Trophoblast cell (in vitro differentiated cells and primary cell): ENCODE results near the gene CETP.

Experiments used
- DNase-seq, 2 donors: peaks; one replicate each; pipeline ENCODE4 v3.0.0-alpha.2; 2016
- H2AFZ ChIP-seq: 2 replicates; pipeline ENCODE4 v1.6.1; 2013; ENCODE audit warnings: low read length, moderate library complexity, mild to moderate bottlenecking; ENCODE audit not compliant: insufficient read depth, poor library complexity
- H2AK5ac ChIP-seq: 2 replicates; pipeline ENCODE4 v1.6.1; 2013; ENCODE audit warnings: mild to moderate bottlenecking, low read length
- H2BK120ac ChIP-seq: 2 replicates; pipeline ENCODE4 v1.6.1; 2013; ENCODE audit warnings: low read length, mild to moderate bottlenecking, moderate library complexity; ENCODE audit not compliant: insufficient read depth, poor library complexity
- H2BK12ac ChIP-seq: 2 replicates; pipeline ENCODE4 v1.6.1; 2013; ENCODE audit warnings: mild to moderate bottlenecking, low read length, moderate library complexity
- H2BK5ac ChIP-seq: 2 replicates; pipeline ENCODE4 v1.6.1; 2013; ENCODE audit warnings: low read length, low read depth, moderate library complexity, mild to moderate bottlenecking; ENCODE audit not compliant: poor library complexity
- H3K14ac ChIP-seq: 2 replicates; pipeline ENCODE4 v1.6.1; 2013; ENCODE audit warnings: mild to moderate bottlenecking, low read length
- H3K18ac ChIP-seq: 2 replicates; pipeline ENCODE4 v1.6.1; 2013; ENCODE audit warnings: mild to moderate bottlenecking, low read length
- H3K23ac ChIP-seq: 2 replicates; pipeline ENCODE4 v1.6.1; 2013; ENCODE audit warnings: low read length
- H3K27ac ChIP-seq: 2 replicates; pipeline ENCODE4 v1.5.1; 2013; ENCODE audit warnings: low read depth, mild to moderate bottlenecking, inconsistent platforms, low read length, moderate library complexity
- H3K27me3 ChIP-seq: 2 replicates; pipeline ENCODE4 v1.6.1; 2013; ENCODE audit warnings: inconsistent platforms, mild to moderate bottlenecking, low read length, moderate library complexity; ENCODE audit not compliant: insufficient read depth
- H3K36me3 ChIP-seq, 2 experiments: 1 replicate in 1 of 2; 2 replicates in 1 of 2; pipeline ENCODE4 v1.6.1; 2013; ENCODE audit warnings: low read length in 2 of 2, mild to moderate bottlenecking in 2 of 2, moderate library complexity in 1 of 2; ENCODE audit not compliant: insufficient read depth in 2 of 2, control insufficient read depth in 1 of 2
- H3K4ac ChIP-seq: 2 replicates; pipeline ENCODE4 v1.6.1; 2013; ENCODE audit warnings: low read depth, mild to moderate bottlenecking, low read length, moderate library complexity
- H3K4me1 ChIP-seq, 2 experiments: 1 replicate in 1 of 2; 2 replicates in 1 of 2; pipeline ENCODE4 v1.6.1; 2013; ENCODE audit warnings: low read length in 2 of 2, mild to moderate bottlenecking in 2 of 2, moderate library complexity in 1 of 2; ENCODE audit not compliant: insufficient read depth in 2 of 2, control insufficient read depth in 1 of 2
- H3K4me2 ChIP-seq: 2 replicates; pipeline ENCODE4 v1.6.1; 2013; ENCODE audit warnings: inconsistent platforms, mild to moderate bottlenecking, low read length, moderate library complexity
- H3K4me3 ChIP-seq: 2 replicates; pipeline ENCODE4 v1.5.1; 2013; ENCODE audit warnings: mild to moderate bottlenecking, low read depth, low read length, inconsistent platforms
- H3K79me1 ChIP-seq: one replicate; pipeline ENCODE4 v1.6.1; 2013; ENCODE audit warnings: low read length
- H3K79me2 ChIP-seq: 2 replicates; pipeline ENCODE4 v1.6.1; 2013; ENCODE audit warnings: low read length, mild to moderate bottlenecking; ENCODE audit not compliant: control insufficient read depth, insufficient read depth, poor library complexity
- H3K9ac ChIP-seq: 2 replicates; pipeline ENCODE4 v1.6.1; 2013; ENCODE audit warnings: mild to moderate bottlenecking, low read length
- H3K9me3 ChIP-seq: 2 replicates; pipeline ENCODE4 v1.6.1; 2013; ENCODE audit warnings: low read depth, mild to moderate bottlenecking, control low read depth, inconsistent platforms, low read length; ENCODE audit not compliant: insufficient read depth
- H4K12ac ChIP-seq: 2 replicates; pipeline ENCODE4 v1.6.1; 2013; ENCODE audit warnings: low read depth, mild to moderate bottlenecking, low read length, moderate library complexity
- H4K8ac ChIP-seq: 2 replicates; pipeline ENCODE4 v1.6.1; 2013; ENCODE audit warnings: low read depth, mild to moderate bottlenecking, low read length, moderate library complexity
- H4K91ac ChIP-seq: one replicate; pipeline ENCODE4 v1.6.1; 2013; ENCODE audit warnings: low read depth, mild to moderate bottlenecking, low read length, moderate library complexity
- WGBS: extraction: QIAGEN DNeasy Blood & Tissue Kit; methylation state at CpG from one replicate; pipeline ENCODE4 v1.1.7; 2013; ENCODE audit warnings: missing lambda C conversion rate; ENCODE audit not compliant: insufficient read length, insufficient coverage; ENCODE audit errors: extremely low coverage; 5-methylcytosine and 5-hydroxymethylcytosine counted together

CETP gene

GRCh38 chr16:57026778-57027062 lies 65.0 kb downstream of the CETP start:
- H2AK5ac ChIP-seq: no peak overlapping the region
- no peaks in the 10 kb centered on the region for H3K79me2 ChIP-seq
- H3K4me3 ChIP-seq: no peak overlapping the region
- H3K9me3 ChIP-seq: peaks cover 2% of the 10 kb centered on the region
- H4K91ac ChIP-seq: no peak overlapping the region
- H3K27ac ChIP-seq: no peak overlapping the region
- H2BK120ac ChIP-seq: no peak overlapping the region
- no peak overlapping the region for H3K4ac ChIP-seq
- no peak overlapping the region for H3K9ac ChIP-seq
- no peak overlapping the region for H3K23ac ChIP-seq
- no peak overlapping the region for H4K12ac ChIP-seq
- H2BK12ac ChIP-seq: no peak overlapping the region
- no peaks in the 10 kb centered on the region for H3K36me3 ChIP-seq
- no peak overlapping the region for H4K8ac ChIP-seq
- H3K4me1 ChIP-seq: peaks cover 1 to 8% of the 10 kb centered on the region in 2 experiments
- H3K14ac ChIP-seq: no peak overlapping the region
- no peak overlapping the region for H2AFZ ChIP-seq
- no peak for DNase-seq
- no peak overlapping the region for H3K18ac ChIP-seq
- H2BK5ac ChIP-seq: no peak overlapping the region
- WGBS: no CpG with 5 or more reads among the region's 3 CpGs
- H3K79me1 ChIP-seq: no peaks in the 10 kb centered on the region
- H3K4me2 ChIP-seq: no peak overlapping the region
- H3K27me3 ChIP-seq: no peaks in the 10 kb centered on the region

GRCh38 chr16:57027067-57027466 lies 65.3 kb downstream of the CETP start:
- Histone ChIP-seq H3K4ac (no peak overlapping the region), H3K14ac (no peak overlapping the region), H4K12ac (no peak overlapping the region), H3K9me3 (peaks cover 1% of the 10 kb centered on the region), H3K4me1 (peaks cover 1 to 8% of the 10 kb centered on the region in 2 experiments), H2AK5ac (no peak overlapping the region), H2BK12ac (no peak overlapping the region), H2BK5ac (no peak overlapping the region), H4K91ac (no peak overlapping the region), H3K23ac (no peak overlapping the region), H3K27me3 (no peaks in the 10 kb centered on the region), H4K8ac (no peak overlapping the region), H3K4me3 (no peak overlapping the region), H2BK120ac (no peak overlapping the region), H3K27ac (no peak overlapping the region), H3K4me2 (no peak overlapping the region), H3K36me3 (no peaks in the 10 kb centered on the region), H3K18ac (no peak overlapping the region), H3K9ac (no peak overlapping the region), H3K79me2 (no peaks in the 10 kb centered on the region), H2AFZ (no peak overlapping the region), H3K79me1 (no peaks in the 10 kb centered on the region)
- WGBS: no CpG with 5 or more reads among the region's 2 CpGs
- no peak for DNase-seq

GRCh38 chr16:57028086-57028485 lies 66.3 kb downstream of the CETP start:
- Histone ChIP-seq H2AFZ (no peak overlapping the region), H3K4ac (no peak overlapping the region), H3K14ac (no peak overlapping the region), H3K79me1 (no peaks in the 10 kb centered on the region), H4K8ac (no peak overlapping the region), H3K36me3 (no peaks in the 10 kb centered on the region), H3K18ac (no peak overlapping the region), H3K4me2 (no peak overlapping the region), H3K4me3 (no peak overlapping the region), H3K27me3 (no peaks in the 10 kb centered on the region), H3K9me3 (peaks cover 1% of the 10 kb centered on the region), H3K79me2 (no peaks in the 10 kb centered on the region), H2BK12ac (no peak overlapping the region), H2AK5ac (no peak overlapping the region), H3K4me1 (peaks cover 1 to 8% of the 10 kb centered on the region in 2 experiments), H3K9ac (no peak overlapping the region), H4K91ac (no peak overlapping the region), H3K27ac (no peak overlapping the region), H2BK120ac (no peak overlapping the region), H4K12ac (no peak overlapping the region), H2BK5ac (no peak overlapping the region), H3K23ac (no peak overlapping the region)
- WGBS: no CpG with 5 or more reads among the region's 4 CpGs
- DNase-seq: no peak

DNA sequence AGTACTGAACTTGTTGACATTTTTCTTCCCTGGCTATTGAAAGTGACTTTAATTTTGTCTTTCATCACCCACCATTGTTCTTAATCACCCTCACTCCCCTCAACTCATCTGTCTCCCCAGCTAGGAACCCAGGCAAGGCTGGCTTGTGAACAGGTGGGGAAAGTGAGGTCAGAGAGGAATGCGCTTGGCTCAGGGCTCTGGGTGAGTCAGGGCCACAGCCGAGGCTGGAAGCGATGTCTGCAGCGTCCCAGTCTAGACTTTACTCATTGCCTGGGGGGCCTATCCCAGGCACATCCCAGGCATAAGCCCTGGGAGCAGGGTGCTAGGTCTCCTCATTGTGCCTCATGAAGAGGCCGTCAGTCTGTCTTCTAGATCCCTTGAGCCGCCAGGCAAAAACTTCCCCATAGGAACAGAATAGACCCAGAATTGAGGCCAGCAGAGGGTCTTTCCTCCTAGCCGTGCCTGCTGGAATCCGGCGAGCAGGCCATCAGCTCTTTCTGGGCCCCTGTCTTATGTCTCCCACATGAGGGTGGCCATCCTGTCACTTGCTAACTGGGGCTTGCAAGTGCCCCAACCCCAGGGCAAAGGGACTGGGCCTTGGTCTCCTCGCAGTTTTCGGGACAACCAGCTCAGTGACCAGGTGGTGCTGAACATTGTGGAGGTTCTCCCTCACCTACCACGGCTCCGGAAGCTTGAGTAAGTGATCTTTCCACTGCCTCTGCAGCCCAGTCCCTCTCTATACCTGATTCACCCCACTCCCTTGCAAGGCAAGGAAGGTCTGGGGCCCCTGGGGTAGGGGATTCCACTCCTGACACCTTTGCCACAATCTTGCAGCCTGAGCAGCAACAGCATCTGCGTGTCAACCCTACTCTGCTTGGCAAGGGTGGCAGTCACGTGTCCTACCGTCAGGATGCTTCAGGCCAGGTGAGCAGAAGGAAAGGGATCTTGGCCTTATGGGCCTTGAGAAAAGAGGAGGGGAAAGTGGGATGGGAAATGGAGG lies 67.7 kb downstream of the CETP start:
- H3K4me3 ChIP-seq: no peak overlapping the region
- no peak overlapping the region for H3K4me2 ChIP-seq
- no peak overlapping the region for H3K18ac ChIP-seq
- no peaks in the 10 kb centered on the region for H3K79me2 ChIP-seq
- no peak overlapping the region for H3K9ac ChIP-seq
- no peak overlapping the region for H2BK5ac ChIP-seq
- no peak overlapping the region for H3K4ac ChIP-seq
- no peak overlapping the region for H3K14ac ChIP-seq
- no peaks in the 10 kb centered on the region for H3K79me1 ChIP-seq
- H4K12ac ChIP-seq: no peak overlapping the region
- H2AFZ ChIP-seq: no peak overlapping the region
- H3K27me3 ChIP-seq: no peaks in the 10 kb centered on the region
- WGBS: no CpG with 5 or more reads among the region's 16 CpGs
- no peaks in the 10 kb centered on the region for H3K36me3 ChIP-seq
- H3K27ac ChIP-seq: no peak overlapping the region
- H2BK120ac ChIP-seq: no peak overlapping the region
- H3K9me3 ChIP-seq: peaks cover 1% of the 10 kb centered on the region
- H3K23ac ChIP-seq: no peak overlapping the region
- no peak overlapping the region for H2AK5ac ChIP-seq
- no peak overlapping the region for H4K91ac ChIP-seq
- H3K4me1 ChIP-seq: peaks cover 1 to 8% of the 10 kb centered on the region in 2 experiments
- H2BK12ac ChIP-seq: no peak overlapping the region
- H4K8ac ChIP-seq: no peak overlapping the region
- peak; percentile 73 to 86 for DNase-seq
